Measurements from ENCODE around the gene HSD11B1.

- TF ChIP-seq CTCF (IDR thresholded peaks at IDR 0.05) (no peak), POLR2A (IDR thresholded peaks at IDR 0.05) (no peak)
These were observed 25.6 kb upstream of the HSD11B1 start for GRCh38 chr1:209678981-209679539.

All from testis (tissue), 2 donors.